Ascending aorta (tissue), 2 donors: ENCODE measurements around the gene IRAK2. TPM values are rescaled to one million over a fixed set of nuclear protein-coding genes. Genes with fewer than 3 reads are reported as not detected.

Source experiments
- DNase-seq, 2 donors: peaks; one replicate each; pipeline ENCODE4 v3.0.0-alpha.2; 2019; ENCODE audit warnings: low spot score in 2 of 2
- H3K27ac ChIP-seq, 2 donors: fragments of 200-600 bp; sonication (generic); one replicate each; pipeline ENCODE4 v1.5.1; 2016 to 2017; ENCODE audit warnings: mild to moderate bottlenecking in 1 of 2
- H3K27me3 ChIP-seq: fragments of 200-600 bp; sonication (generic); one replicate; pipeline ENCODE4 v1.5.1; 2017
- H3K36me3 ChIP-seq, 2 donors: fragments of 200-600 bp; sonication (generic); one replicate each; pipeline ENCODE4 v1.5.1; 2016
- H3K4me1 ChIP-seq, 2 donors: fragments of 200-600 bp; sonication (generic); one replicate each; pipeline ENCODE4 v1.5.1; 2016 to 2017; ENCODE audit warnings: mild to moderate bottlenecking in 1 of 2
- H3K4me3 ChIP-seq, 2 donors: fragments of 200-600 bp; sonication (generic); one replicate each; pipeline ENCODE4 v1.5.1; 2016 to 2017; ENCODE audit warnings: mild to moderate bottlenecking in 1 of 2
- H3K9me3 ChIP-seq, 2 donors: fragments of 200-600 bp; sonication (generic); one replicate each; pipeline ENCODE4 v1.5.1; 2016
- intact Hi-C: fragments of 100-400 bp; cut with DNase I; formaldehyde crosslinking; loops from one replicate; pipeline ENCODE4 v1.15.1; 2023
- total RNA-seq: library from RNA; depleted of rRNA; stranded (reverse); fragments of >200 nt; gene quantifications from one replicate; pipeline ENCODE4 v1.1.0, GENCODE V29; 2016
- TF ChIP-seq, protein P1 (sequence below), 3 experiments: fragments of 200-600 bp in 2 of 3; fragments of 450-650 bp in 1 of 3; sonication (generic) in 2 of 3; IDR thresholded peaks; one replicate each; pipeline ENCODE4 v1.5.1; 2016 to 2019; ENCODE audit warnings: antibody characterized with exemption in 3 of 3, mild to moderate bottlenecking in 1 of 3, moderate library complexity in 1 of 3

The IRAK2 gene
- total RNA-seq, 1 donor from 2014 or later = 1.3 TPM

DNA sequence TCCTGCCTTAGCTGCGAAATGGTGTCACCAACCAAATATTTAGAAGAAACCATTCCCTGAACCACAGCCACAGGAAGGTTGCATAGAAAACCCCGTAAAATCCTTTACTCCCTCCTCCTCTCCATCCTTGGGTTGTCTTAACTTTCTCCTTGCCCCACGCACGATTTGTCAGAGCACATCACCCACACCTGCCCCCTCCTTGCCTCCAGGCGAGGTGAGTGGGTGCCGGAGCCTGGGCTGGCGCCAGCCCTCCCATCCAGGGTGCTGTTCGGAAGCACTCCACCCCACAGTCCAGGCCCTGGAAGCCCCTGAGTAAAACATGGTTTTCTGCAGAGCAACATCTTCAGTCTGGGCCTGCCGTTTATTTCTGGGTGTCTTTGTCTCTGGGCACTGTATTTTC is 124.4 kb downstream of the IRAK2 start:
- peaks cover 32 to 45% of the 10 kb centered on the region in 2 donors for H3K36me3 ChIP-seq
- TF ChIP-seq, protein P1, sequence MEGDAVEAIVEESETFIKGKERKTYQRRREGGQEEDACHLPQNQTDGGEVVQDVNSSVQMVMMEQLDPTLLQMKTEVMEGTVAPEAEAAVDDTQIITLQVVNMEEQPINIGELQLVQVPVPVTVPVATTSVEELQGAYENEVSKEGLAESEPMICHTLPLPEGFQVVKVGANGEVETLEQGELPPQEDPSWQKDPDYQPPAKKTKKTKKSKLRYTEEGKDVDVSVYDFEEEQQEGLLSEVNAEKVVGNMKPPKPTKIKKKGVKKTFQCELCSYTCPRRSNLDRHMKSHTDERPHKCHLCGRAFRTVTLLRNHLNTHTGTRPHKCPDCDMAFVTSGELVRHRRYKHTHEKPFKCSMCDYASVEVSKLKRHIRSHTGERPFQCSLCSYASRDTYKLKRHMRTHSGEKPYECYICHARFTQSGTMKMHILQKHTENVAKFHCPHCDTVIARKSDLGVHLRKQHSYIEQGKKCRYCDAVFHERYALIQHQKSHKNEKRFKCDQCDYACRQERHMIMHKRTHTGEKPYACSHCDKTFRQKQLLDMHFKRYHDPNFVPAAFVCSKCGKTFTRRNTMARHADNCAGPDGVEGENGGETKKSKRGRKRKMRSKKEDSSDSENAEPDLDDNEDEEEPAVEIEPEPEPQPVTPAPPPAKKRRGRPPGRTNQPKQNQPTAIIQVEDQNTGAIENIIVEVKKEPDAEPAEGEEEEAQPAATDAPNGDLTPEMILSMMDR (IDR thresholded peaks at IDR 0.05) = no peak

DNA sequence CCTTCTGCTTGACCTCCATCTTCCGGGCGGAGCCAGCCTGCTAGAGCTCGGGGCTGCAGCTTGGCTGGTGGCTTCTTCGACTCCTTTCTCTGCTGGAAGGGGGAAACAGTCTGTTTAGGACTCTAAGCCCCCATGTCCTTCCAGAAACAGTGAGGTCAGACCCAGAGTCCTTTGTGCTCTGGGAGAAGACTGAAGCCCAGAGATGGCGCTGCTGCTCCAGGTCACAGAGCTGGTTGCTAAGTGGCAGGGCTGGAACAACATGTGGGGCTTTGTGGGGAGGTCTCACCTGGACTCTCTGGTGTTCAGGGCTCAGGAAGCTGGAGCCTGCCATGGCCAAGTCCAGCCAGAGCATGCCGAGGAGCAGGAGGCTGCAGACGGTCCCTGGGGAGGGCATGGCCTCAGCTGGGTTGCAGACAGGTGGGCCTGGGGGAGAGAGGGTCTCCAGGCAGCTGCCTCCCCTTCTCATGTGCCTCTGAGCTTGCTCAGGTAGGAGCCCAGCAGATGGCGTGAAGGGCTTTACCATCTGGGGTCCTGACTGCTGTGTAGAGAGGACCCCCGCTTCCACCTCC is 125.2 kb downstream of the IRAK2 start:
- TF ChIP-seq, protein P1 (IDR thresholded peaks at IDR 0.05) = no peak
- Histone ChIP-seq H3K4me1 (no peaks in the 10 kb centered on the region), H3K4me3 (no peak overlapping the region), H3K27me3 (no peaks in the 10 kb centered on the region), H3K27ac (no peak overlapping the region), H3K9me3 (no peaks in the 10 kb centered on the region), H3K36me3 (peaks cover 32 to 42% of the 10 kb centered on the region in 2 donors)
- intact Hi-C loops = no loop called here
- no peak for DNase-seq

More for the DNA sequence above, 124.4 kb downstream of the IRAK2 start:
- no peaks in the 10 kb centered on the region for H3K4me1 ChIP-seq
- H3K27me3 ChIP-seq = no peaks in the 10 kb centered on the region
- intact Hi-C loops = no loop called here
- H3K27ac ChIP-seq = no peak overlapping the region
- no peak for DNase-seq
- H3K4me3 ChIP-seq = no peak overlapping the region
- H3K9me3 ChIP-seq = no peaks in the 10 kb centered on the region

DNA sequence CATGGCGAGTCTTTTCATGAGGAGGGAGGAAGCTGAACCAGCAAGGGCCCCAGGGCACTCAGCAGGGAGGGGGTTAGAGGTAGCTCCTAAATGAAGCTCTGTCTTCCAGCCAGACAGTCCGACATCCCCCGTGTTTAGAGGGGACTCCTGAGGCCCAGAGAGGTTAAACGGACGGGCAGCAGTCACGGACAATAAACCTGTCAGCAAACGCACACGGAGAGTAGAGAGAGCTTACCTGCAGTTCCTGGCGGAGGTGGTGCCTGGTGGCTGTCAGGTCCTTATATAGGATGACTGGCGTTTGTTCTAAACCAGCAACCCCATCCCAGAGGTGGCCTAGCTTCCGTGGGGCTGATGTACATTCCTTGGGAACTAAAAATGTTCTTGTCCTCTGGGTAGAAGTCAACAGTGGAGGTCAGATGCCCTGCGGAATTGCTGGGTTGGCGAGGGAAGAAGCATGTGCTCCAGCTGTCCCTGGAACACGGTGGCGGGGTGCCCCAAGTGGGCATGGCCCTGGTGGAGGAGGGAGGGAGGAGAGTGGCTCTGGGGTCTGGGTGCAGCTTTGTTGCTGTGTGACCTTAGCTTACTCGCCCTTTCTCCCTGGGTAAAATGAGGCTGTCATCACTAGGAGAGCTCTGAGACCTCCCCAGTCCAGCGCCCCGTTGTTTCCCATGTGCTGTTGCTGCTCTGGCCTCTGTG is 125.9 kb downstream of the IRAK2 start:
- peaks cover 32 to 34% of the 10 kb centered on the region in 2 donors for H3K36me3 ChIP-seq
- intact Hi-C loops = no loop called here
- H3K27me3 ChIP-seq = no peaks in the 10 kb centered on the region
- no peak for DNase-seq
- no peak overlapping the region for H3K4me3 ChIP-seq
- H3K4me1 ChIP-seq = no peaks in the 10 kb centered on the region
- TF ChIP-seq, protein P1 (IDR thresholded peaks at IDR 0.05) = no peak
- no peak overlapping the region for H3K27ac ChIP-seq
- H3K9me3 ChIP-seq = no peaks in the 10 kb centered on the region

DNA sequence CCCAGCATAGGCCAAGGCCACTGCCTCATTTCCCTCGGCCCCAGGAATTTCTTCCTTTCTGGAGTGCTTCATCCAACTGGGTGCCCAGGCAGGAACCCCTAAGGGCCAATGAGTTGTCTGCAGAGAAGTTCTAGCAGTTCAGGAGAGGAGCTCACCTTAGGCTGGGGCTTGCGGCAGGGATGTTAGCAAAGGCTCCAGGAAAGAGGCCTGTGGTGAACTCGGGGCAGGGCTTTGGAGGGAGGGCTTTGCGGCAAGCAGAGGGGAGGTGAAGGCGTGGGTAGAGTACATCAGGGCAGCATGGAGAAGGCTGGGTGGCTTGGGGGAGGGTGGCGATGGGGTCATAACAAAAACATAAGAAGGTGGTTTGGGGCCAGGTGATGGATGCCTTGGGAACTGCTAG is 126.9 kb downstream of the IRAK2 start:
- no peak overlapping the region for H3K4me3 ChIP-seq
- no peaks in the 10 kb centered on the region for H3K4me1 ChIP-seq
- H3K9me3 ChIP-seq = no peaks in the 10 kb centered on the region
- H3K36me3 ChIP-seq = peaks cover 28 to 30% of the 10 kb centered on the region in 2 donors
- intact Hi-C loops = no loop called here
- H3K27ac ChIP-seq = no peak overlapping the region
- no peak for DNase-seq
- TF ChIP-seq, protein P1 (IDR thresholded peaks at IDR 0.05) = no peak
- no peaks in the 10 kb centered on the region for H3K27me3 ChIP-seq

DNA sequence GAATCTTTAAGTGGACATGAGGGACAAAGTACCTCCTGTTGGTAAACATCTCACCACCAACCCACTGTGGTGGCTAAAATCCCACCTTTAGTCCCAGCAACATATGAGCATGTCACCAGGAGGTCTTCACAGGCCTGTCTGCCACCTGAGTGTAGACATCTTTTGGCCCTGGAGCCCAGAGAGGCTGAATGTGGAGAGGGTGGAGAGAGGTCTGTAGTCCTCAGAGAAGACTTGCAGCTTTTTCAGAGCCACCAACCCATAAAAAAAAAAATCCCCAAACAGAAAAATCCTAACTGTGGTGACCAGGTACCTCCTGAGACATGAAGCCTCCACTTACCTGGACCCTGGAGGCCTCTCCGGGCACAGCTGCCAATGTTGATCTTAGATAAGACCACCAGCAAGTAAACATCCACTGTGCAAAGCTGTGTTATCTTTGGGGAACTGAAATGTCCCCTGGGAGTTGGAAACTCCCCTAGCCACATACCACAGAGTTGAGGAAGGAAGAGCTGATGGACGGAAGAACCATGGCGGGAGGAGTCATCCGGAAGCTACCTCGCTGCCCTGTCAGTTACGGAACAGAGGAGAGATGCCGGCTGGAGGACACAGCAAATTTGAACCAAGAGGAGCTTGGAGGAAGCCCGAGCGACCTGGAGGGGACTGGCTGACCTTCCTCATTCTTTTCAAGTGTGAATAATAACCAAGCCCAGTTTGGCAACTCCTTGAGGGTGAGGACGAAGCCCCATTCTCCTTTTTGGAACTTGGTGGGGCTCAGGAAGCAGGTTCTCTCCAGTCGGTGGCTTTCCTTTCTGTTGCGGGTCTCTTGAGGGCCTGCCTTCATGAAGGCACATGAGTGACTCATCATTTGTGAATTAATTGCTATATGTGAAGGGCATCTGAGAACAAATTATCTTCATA is 128.0 kb downstream of the IRAK2 start, which contains the start of gene GHRL:
Gene GHRL, minus strand, starts transcription at position 443 of the 915 bp plus-strand sequence. CDS start 2,767 bp downstream, outside the sequence.
- TF ChIP-seq, protein P1 (IDR thresholded peaks at IDR 0.05) = no peak
- peaks cover 21 to 30% of the 10 kb centered on the region in 2 donors for H3K36me3 ChIP-seq
- no peak for DNase-seq
- no peak within 1 kb of the TSS for H3K27ac ChIP-seq
- no peaks in the 10 kb centered on the region for H3K9me3 ChIP-seq
- no peaks in the 10 kb centered on the region for H3K4me1 ChIP-seq
- intact Hi-C loops = no loop called here
- no peak within 1 kb of the TSS for H3K4me3 ChIP-seq
- no peaks in the 10 kb centered on the region for H3K27me3 ChIP-seq

Other genes with a start within 250 kb of the IRAK2 start
- 82.5 TPM for gene IL17RC, start 247.8 kb upstream of the IRAK2 start, total RNA-seq
- 35.8 TPM for gene CRELD1, start 231.1 kb upstream of the IRAK2 start, total RNA-seq
- 1.1 TPM for gene PRRT3, start 212.5 kb upstream of the IRAK2 start, total RNA-seq
- gene EMC3, start 178.1 kb upstream of the IRAK2 start, total RNA-seq = 12.3 TPM
- 54.6 TPM for gene FANCD2, start 138.5 kb upstream of the IRAK2 start, total RNA-seq
- not detected for gene FANCD2OS, start 56.7 kb upstream of the IRAK2 start, total RNA-seq
- 87.3 TPM for gene BRK1, start 49.2 kb upstream of the IRAK2 start, total RNA-seq
- 34.4 TPM for gene VHL, start 23.1 kb upstream of the IRAK2 start, total RNA-seq
- 29.1 TPM for gene TATDN2, start 83.5 kb downstream of the IRAK2 start, total RNA-seq
- gene GHRL, start 128.0 kb downstream of the IRAK2 start, total RNA-seq = not detected
- 63.0 TPM for gene SEC13, start 156.2 kb downstream of the IRAK2 start, total RNA-seq